Natural killer cell (primary cell): ENCODE measurements around the gene DCLRE1A. TPM values are rescaled to one million over a fixed set of nuclear protein-coding genes. Genes with fewer than 3 reads are reported as not detected.

Experiments used
- ATAC-seq, 3 donors: fragments of 150-1000 bp in 2 of 3; fragments of 200-7000 bp in 1 of 3; cut with Tn5 transposase; 1 replicate in 1 of 3; 2 replicates in 2 of 3; pipeline ENCODE4 v1.10.0; 2021; ENCODE audit warnings: mild to moderate bottlenecking in 2 of 3, moderate library complexity in 2 of 3
- DNase-seq, 2 donors: peaks; one replicate each; pipeline versions ENCODE4 v3.0.0 to v3.0.0-alpha.2; 2013 to 2021; ENCODE audit warnings: mixed read lengths in 1 of 2
- H3K27ac ChIP-seq: one replicate; pipeline ENCODE4 v1.5.1; 2013; ENCODE audit warnings: mild to moderate bottlenecking, low read length
- H3K27me3 ChIP-seq: one replicate; pipeline ENCODE4 v1.6.1; 2013; ENCODE audit warnings: low read length; ENCODE audit not compliant: control insufficient read depth, insufficient read depth
- H3K36me3 ChIP-seq: one replicate; pipeline ENCODE4 v1.6.1; 2013; ENCODE audit warnings: low read length; ENCODE audit not compliant: control insufficient read depth, insufficient read depth
- H3K4me1 ChIP-seq: one replicate; pipeline ENCODE4 v1.6.1; 2013; ENCODE audit warnings: low read length; ENCODE audit not compliant: control insufficient read depth, insufficient read depth
- H3K4me3 ChIP-seq: one replicate; pipeline ENCODE4 v1.5.1; 2013; ENCODE audit warnings: low read length
- H3K9me3 ChIP-seq: one replicate; pipeline ENCODE4 v1.6.1; 2013; ENCODE audit warnings: low read length; ENCODE audit not compliant: control insufficient read depth, insufficient read depth
- H3K27ac Mint-ChIP-seq, 2 donors: one replicate each; pipeline ENCODE4 v1.8.0; 2022; ENCODE audit warnings: mild to moderate bottlenecking in 2 of 2, mixed read lengths in 2 of 2, moderate library complexity in 1 of 2
- H3K27me3 Mint-ChIP-seq, 2 donors: one replicate each; pipeline ENCODE4 v1.8.0; 2022; ENCODE audit warnings: low read depth in 2 of 2, mixed read lengths in 2 of 2
- H3K36me3 Mint-ChIP-seq: one replicate; pipeline ENCODE4 v1.8.0; 2022; ENCODE audit warnings: mixed read lengths
- H3K4me1 Mint-ChIP-seq, 2 donors: one replicate each; pipeline ENCODE4 v1.8.0; 2022; ENCODE audit warnings: mixed read lengths in 2 of 2
- H3K4me3 Mint-ChIP-seq: one replicate; pipeline ENCODE4 v1.8.0; 2022; ENCODE audit warnings: mild to moderate bottlenecking, moderate library complexity, mixed read lengths
- H3K9me3 Mint-ChIP-seq, 2 donors: one replicate each; pipeline ENCODE4 v1.8.0; 2022; ENCODE audit warnings: mixed read lengths in 2 of 2
- WGBS: methylation state at CpG from one replicate; pipeline ENCODE4 v1.1.7; 2013; ENCODE audit warnings: missing lambda C conversion rate; ENCODE audit not compliant: insufficient coverage; 5-methylcytosine and 5-hydroxymethylcytosine counted together
- intact Hi-C: fragments of 100-400 bp; cut with micrococcal nuclease; formaldehyde crosslinking; loops from one replicate; pipeline ENCODE4 v1.14.2; 2022
- total RNA-seq, 4 donors: library from RNA; stranded (reverse); fragments of 120-200 nt in 1 of 4; gene quantifications; one replicate each; pipeline versions ENCODE4 v1.2.3 to v1.2.4, GENCODE V29; 2013 to 2022
- TF ChIP-seq, protein P1 (sequence below): fragments of 200-600 bp; IDR thresholded peaks from one replicate; pipeline ENCODE4 v1.8.0; 2022; ENCODE audit warnings: antibody characterized with exemption

DCLRE1A gene
- total RNA-seq, result 1 to 10 TPM; 4.4 to 5.9 (median 5.2) TPM
- 11.0 TPM for total RNA-seq (2013)

GRCh38 chr10:113854013-113854760, at the start of gene DCLRE1A, which contains the start of gene NHLRC2:
DCLRE1A (minus strand) TSS chr10:113854082; CDS start chr10:113853182, 900 bp downstream.
NHLRC2 (plus strand) TSS chr10:113854661; CDS start chr10:113854873, 212 bp downstream.
- H3K36me3 Mint-ChIP-seq, result no peaks in the 10 kb centered on the region
- peak within 1 kb of the TSS; percentile 97 for H3K4me3 Mint-ChIP-seq
- peak within 1 kb of the TSS; percentile 68 for H3K4me3 ChIP-seq
- no peaks in the 10 kb centered on the region for H3K27me3 ChIP-seq
- DNase-seq, result peak; percentile 54 to 77
- H3K27ac ChIP-seq, result peak within 1 kb of the TSS; percentile 76
- H3K9me3 Mint-ChIP-seq, result no peaks in the 10 kb centered on the region
- ATAC-seq, result peak; percentile 60 to 76 (median 74)
- H3K9me3 ChIP-seq, result no peaks in the 10 kb centered on the region
- H3K4me1 Mint-ChIP-seq, result peaks cover 36 to 37% of the 10 kb centered on the region in 2 donors
- H3K27me3 Mint-ChIP-seq, result no peaks in the 10 kb centered on the region
- intact Hi-C loops, result loop anchor here (2.0 kb wide), 1 partner anchor 321 kb away; the partner anchor contains the start of gene CCDC186
- TF ChIP-seq, protein P1, sequence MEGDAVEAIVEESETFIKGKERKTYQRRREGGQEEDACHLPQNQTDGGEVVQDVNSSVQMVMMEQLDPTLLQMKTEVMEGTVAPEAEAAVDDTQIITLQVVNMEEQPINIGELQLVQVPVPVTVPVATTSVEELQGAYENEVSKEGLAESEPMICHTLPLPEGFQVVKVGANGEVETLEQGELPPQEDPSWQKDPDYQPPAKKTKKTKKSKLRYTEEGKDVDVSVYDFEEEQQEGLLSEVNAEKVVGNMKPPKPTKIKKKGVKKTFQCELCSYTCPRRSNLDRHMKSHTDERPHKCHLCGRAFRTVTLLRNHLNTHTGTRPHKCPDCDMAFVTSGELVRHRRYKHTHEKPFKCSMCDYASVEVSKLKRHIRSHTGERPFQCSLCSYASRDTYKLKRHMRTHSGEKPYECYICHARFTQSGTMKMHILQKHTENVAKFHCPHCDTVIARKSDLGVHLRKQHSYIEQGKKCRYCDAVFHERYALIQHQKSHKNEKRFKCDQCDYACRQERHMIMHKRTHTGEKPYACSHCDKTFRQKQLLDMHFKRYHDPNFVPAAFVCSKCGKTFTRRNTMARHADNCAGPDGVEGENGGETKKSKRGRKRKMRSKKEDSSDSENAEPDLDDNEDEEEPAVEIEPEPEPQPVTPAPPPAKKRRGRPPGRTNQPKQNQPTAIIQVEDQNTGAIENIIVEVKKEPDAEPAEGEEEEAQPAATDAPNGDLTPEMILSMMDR, result no peak
- WGBS, result under 1% methylated on average over 35 of the region's 39 CpGs
- H3K27ac Mint-ChIP-seq, result peak within 1 kb of the TSS; percentile 92 to 96
- peaks cover 7% of the 10 kb centered on the region for H3K36me3 ChIP-seq
- H3K4me1 ChIP-seq, result peaks cover 24% of the 10 kb centered on the region

GRCh38 chr10:113899952-113900598, 46.2 kb upstream of the DCLRE1A start:
- Mint-ChIP-seq H3K9me3 (no peaks in the 10 kb centered on the region), H3K36me3 (peaks cover 21% of the 10 kb centered on the region), H3K27me3 (no peaks in the 10 kb centered on the region), H3K27ac (no peak overlapping the region), H3K4me1 (no peaks in the 10 kb centered on the region), H3K4me3 (no peak overlapping the region)
- WGBS, result 100% methylated on average over 1 of the region's 2 CpGs
- TF ChIP-seq, protein P1, result no peak
- Histone ChIP-seq H3K9me3 (no peaks in the 10 kb centered on the region), H3K4me1 (no peaks in the 10 kb centered on the region), H3K36me3 (peaks cover 43% of the 10 kb centered on the region), H3K27me3 (no peaks in the 10 kb centered on the region), H3K4me3 (no peak overlapping the region), H3K27ac (no peak overlapping the region)
- DNase-seq (no peak), ATAC-seq (no peak)
- intact Hi-C loops, result no loop called here

GRCh38 chr10:113897693-113898618, 44.1 kb upstream of the DCLRE1A start:
- Histone ChIP-seq H3K27ac (no peak overlapping the region), H3K27me3 (no peaks in the 10 kb centered on the region), H3K4me3 (no peak overlapping the region), H3K4me1 (no peaks in the 10 kb centered on the region), H3K9me3 (no peaks in the 10 kb centered on the region), H3K36me3 (peaks cover 31% of the 10 kb centered on the region)
- peaks cover 4% of the 10 kb centered on the region for H3K36me3 Mint-ChIP-seq
- H3K9me3 Mint-ChIP-seq, result no peaks in the 10 kb centered on the region
- TF ChIP-seq, protein P1, result no peak
- H3K4me3 Mint-ChIP-seq, result no peak overlapping the region
- H3K27me3 Mint-ChIP-seq, result no peaks in the 10 kb centered on the region
- WGBS, result 88% methylated on average over 6 of the region's 6 CpGs
- no peak for ATAC-seq
- intact Hi-C loops, result no loop called here
- H3K27ac Mint-ChIP-seq, result no peak overlapping the region
- peaks cover 0 to 5% of the 10 kb centered on the region in 2 donors for H3K4me1 Mint-ChIP-seq
- DNase-seq, result no peak
